Neuronal stem cell (in vitro differentiated cells): Measurements from ENCODE around the gene ARHGAP12.

Source experiments
- DNase-seq: peaks from one replicate; pipeline ENCODE4 v3.0.0-alpha.2; 2013; ENCODE audit warnings: low spot score
- H2AFZ ChIP-seq: one replicate; pipeline ENCODE4 v1.6.1; 2013; ENCODE audit warnings: mild to moderate bottlenecking, low read length, inconsistent platforms
- H2AK5ac ChIP-seq: 2 replicates; pipeline ENCODE4 v1.6.1; 2013; ENCODE audit warnings: low read depth, mild to moderate bottlenecking, inconsistent platforms, low read length, moderate library complexity, mixed read lengths
- H2BK120ac ChIP-seq: 2 replicates; pipeline ENCODE4 v1.6.1; 2013; ENCODE audit warnings: low read depth, mild to moderate bottlenecking, inconsistent platforms, low read length, moderate library complexity, mixed read lengths
- H2BK12ac ChIP-seq: one replicate; pipeline ENCODE4 v1.6.1; 2013; ENCODE audit warnings: low read length, inconsistent platforms
- H2BK15ac ChIP-seq: 2 replicates; pipeline ENCODE4 v1.6.1; 2013; ENCODE audit warnings: mild to moderate bottlenecking, low read length, inconsistent platforms, mixed read lengths
- H2BK5ac ChIP-seq: one replicate; pipeline ENCODE4 v1.6.1; 2013; ENCODE audit warnings: inconsistent platforms, mild to moderate bottlenecking, low read length, moderate library complexity
- H3K14ac ChIP-seq: one replicate; pipeline ENCODE4 v1.6.1; 2013; ENCODE audit warnings: low read length, inconsistent platforms
- H3K18ac ChIP-seq: 2 replicates; pipeline ENCODE4 v1.6.1; 2013; ENCODE audit warnings: low read length, inconsistent platforms
- H3K23ac ChIP-seq: 2 replicates; pipeline ENCODE4 v1.6.1; 2013; ENCODE audit warnings: low read depth, mild to moderate bottlenecking, mixed read lengths, low read length, inconsistent platforms; ENCODE audit not compliant: poor library complexity
- H3K27ac ChIP-seq: replicated peaks from 3 replicates; pipeline ENCODE4 v1.5.1; 2013; ENCODE audit warnings: low read length, inconsistent platforms
- H3K27me3 ChIP-seq, 3 experiments: 2 replicates each; pipeline ENCODE4 v1.6.1; 2013; ENCODE audit warnings: low read length in 3 of 3, mild to moderate bottlenecking in 2 of 3, inconsistent platforms in 1 of 3, low read depth in 1 of 3, mixed read lengths in 1 of 3, moderate library complexity in 1 of 3; ENCODE audit not compliant: control insufficient read depth in 3 of 3, insufficient read depth in 3 of 3
- H3K36me3 ChIP-seq, 2 donors: replicated peaks in 1 of 2; 2 replicates each; pipeline ENCODE4 v1.6.1; 2013; ENCODE audit warnings: low read length in 2 of 2; ENCODE audit not compliant: control insufficient read depth in 2 of 2, insufficient read depth in 2 of 2
- H3K4ac ChIP-seq: 2 replicates; pipeline ENCODE4 v1.6.1; 2013; ENCODE audit warnings: inconsistent platforms, mild to moderate bottlenecking, low read length, moderate library complexity
- H3K4me1 ChIP-seq, 2 donors: 1 replicate in 1 of 2; 2 replicates in 1 of 2; pipeline ENCODE4 v1.6.1; 2013; ENCODE audit warnings: low read length in 2 of 2, low read depth in 1 of 2; ENCODE audit not compliant: control insufficient read depth in 2 of 2, insufficient read depth in 1 of 2
- H3K4me2 ChIP-seq: one replicate; pipeline ENCODE4 v1.6.1; 2013; ENCODE audit warnings: mild to moderate bottlenecking, low read length, inconsistent platforms; ENCODE audit not compliant: insufficient read depth, poor library complexity, severe bottlenecking
- H3K4me3 ChIP-seq, 2 donors: 2 replicates each; pipeline ENCODE4 v1.5.1; 2013; ENCODE audit warnings: low read length in 2 of 2, mild to moderate bottlenecking in 2 of 2, inconsistent platforms in 1 of 2, moderate library complexity in 1 of 2
- H3K79me1 ChIP-seq: one replicate; pipeline ENCODE4 v1.6.1; 2013; ENCODE audit warnings: low read depth, mild to moderate bottlenecking, inconsistent platforms, low read length, moderate library complexity
- H3K9ac ChIP-seq: one replicate; pipeline ENCODE4 v1.6.1; 2013; ENCODE audit warnings: mild to moderate bottlenecking, low read depth, low read length, inconsistent platforms; ENCODE audit not compliant: poor library complexity
- H3K9me3 ChIP-seq, 2 donors: replicated peaks in 1 of 2; 2 replicates each; pipeline versions ENCODE3 to v1.6.1; 2013; ENCODE audit warnings: low read length in 2 of 2, mild to moderate bottlenecking in 2 of 2, inconsistent platforms in 1 of 2, low read depth in 1 of 2, mixed read lengths in 1 of 2, moderate library complexity in 1 of 2; ENCODE audit not compliant: control insufficient read depth in 2 of 2, insufficient read depth in 1 of 2
- H4K8ac ChIP-seq: one replicate; pipeline ENCODE4 v1.6.1; 2013; ENCODE audit warnings: low read depth, mild to moderate bottlenecking, inconsistent platforms, low read length, moderate library complexity
- H4K91ac ChIP-seq: one replicate; pipeline ENCODE4 v1.6.1; 2013; ENCODE audit warnings: low read length, low read depth, mild to moderate bottlenecking, inconsistent platforms; ENCODE audit not compliant: poor library complexity
- WGBS, 2 donors: extraction: QIAGEN DNeasy Blood & Tissue Kit; methylation state at CpG; one replicate each; pipeline ENCODE4 v1.1.7; 2013; ENCODE audit warnings: missing lambda C conversion rate in 2 of 2, mixed read lengths in 1 of 2; ENCODE audit not compliant: insufficient read length in 2 of 2, insufficient replicate concordance in 1 of 2; ENCODE audit errors: extremely low coverage in 2 of 2; 5-methylcytosine and 5-hydroxymethylcytosine counted together

Gene ARHGAP12

GRCh38 chr10:31873724-31874123, 54.9 kb downstream of the ARHGAP12 start:
- Histone ChIP-seq H2AK5ac (no peak overlapping the region), H3K4me2 (no peak overlapping the region), H2BK120ac (no peak overlapping the region), H3K4me3 (no peak overlapping the region), H3K4me1 (no peaks in the 10 kb centered on the region), H4K8ac (no peak overlapping the region), H2BK15ac (no peak overlapping the region), H3K27me3 (no peaks in the 10 kb centered on the region), H3K27ac (no peak overlapping the region), H4K91ac (no peak overlapping the region), H3K9me3 (no peaks in the 10 kb centered on the region), H2BK5ac (no peak overlapping the region), H3K4ac (no peak overlapping the region), H2BK12ac (no peak overlapping the region), H3K36me3 (no peaks in the 10 kb centered on the region), H3K79me1 (no peaks in the 10 kb centered on the region), H3K9ac (no peak overlapping the region), H3K23ac (no peak overlapping the region), H2AFZ (no peak overlapping the region), H3K18ac (no peak overlapping the region), H3K14ac (no peak overlapping the region)
- no CpG with 5 or more reads among the region's 1 CpG for WGBS, 2 donors
- no peak for DNase-seq

GRCh38 chr10:31871266-31872065, 57.2 kb downstream of the ARHGAP12 start:
- Histone ChIP-seq H4K8ac (no peak overlapping the region), H2BK12ac (no peak overlapping the region), H3K9me3 (no peaks in the 10 kb centered on the region), H3K4ac (no peak overlapping the region), H3K27ac (no peak overlapping the region), H3K9ac (no peak overlapping the region), H3K36me3 (no peaks in the 10 kb centered on the region), H3K4me2 (no peak overlapping the region), H3K23ac (no peak overlapping the region), H3K14ac (no peak overlapping the region), H3K27me3 (no peaks in the 10 kb centered on the region), H3K4me1 (no peaks in the 10 kb centered on the region), H2AFZ (no peak overlapping the region), H2AK5ac (no peak overlapping the region), H4K91ac (no peak overlapping the region), H2BK5ac (no peak overlapping the region), H2BK15ac (no peak overlapping the region), H3K79me1 (no peaks in the 10 kb centered on the region), H3K4me3 (no peak overlapping the region), H2BK120ac (no peak overlapping the region), H3K18ac (no peak overlapping the region)
- WGBS, 2 donors: no CpG with 5 or more reads among the region's 7 CpGs
- no peak for DNase-seq

GRCh38 chr10:31867646-31868045, 61.0 kb downstream of the ARHGAP12 start:
- H3K9me3 ChIP-seq: no peaks in the 10 kb centered on the region
- no peak overlapping the region for H3K27ac ChIP-seq
- no peak for DNase-seq
- no peak overlapping the region for H2BK120ac ChIP-seq
- peaks cover 0 to 13% of the 10 kb centered on the region in 2 donors for H3K4me1 ChIP-seq
- H3K36me3 ChIP-seq: no peaks in the 10 kb centered on the region
- no peak overlapping the region for H3K4ac ChIP-seq
- no peak overlapping the region for H4K8ac ChIP-seq
- no peak overlapping the region for H3K14ac ChIP-seq
- no peak overlapping the region for H2BK15ac ChIP-seq
- no peak overlapping the region for H2BK12ac ChIP-seq
- H3K23ac ChIP-seq: no peak overlapping the region
- H3K9ac ChIP-seq: no peak overlapping the region
- no peaks in the 10 kb centered on the region for H3K27me3 ChIP-seq
- no peak overlapping the region for H3K4me3 ChIP-seq
- H2AFZ ChIP-seq: no peak overlapping the region
- no peak overlapping the region for H2AK5ac ChIP-seq
- no peak overlapping the region for H3K4me2 ChIP-seq
- H3K18ac ChIP-seq: no peak overlapping the region
- H4K91ac ChIP-seq: no peak overlapping the region
- no CpG with 5 or more reads among the region's 3 CpGs for WGBS, 2 donors
- no peaks in the 10 kb centered on the region for H3K79me1 ChIP-seq
- no peak overlapping the region for H2BK5ac ChIP-seq

- no peaks in the 10 kb centered on the region for H3K79me1 ChIP-seq
- no peak overlapping the region for H3K9ac ChIP-seq
- H3K9me3 ChIP-seq: no peaks in the 10 kb centered on the region
- H2BK12ac ChIP-seq: no peak overlapping the region
- no peak overlapping the region for H3K4me3 ChIP-seq
- H2BK5ac ChIP-seq: no peak overlapping the region
- H4K8ac ChIP-seq: no peak overlapping the region
- no peak overlapping the region for H3K27ac ChIP-seq
- no CpG with 5 or more reads among the region's 4 CpGs for WGBS, 2 donors
- no peak overlapping the region for H4K91ac ChIP-seq
- no peak overlapping the region for H3K4ac ChIP-seq
- peaks cover 0 to 3% of the 10 kb centered on the region in 2 donors for H3K36me3 ChIP-seq
- DNase-seq: no peak
- no peak overlapping the region for H3K4me2 ChIP-seq
- H2BK120ac ChIP-seq: no peak overlapping the region
- no peak overlapping the region for H2AK5ac ChIP-seq
- no peak overlapping the region for H2AFZ ChIP-seq
- no peaks in the 10 kb centered on the region for H3K27me3 ChIP-seq
- H3K4me1 ChIP-seq: peaks cover 0 to 16% of the 10 kb centered on the region in 2 donors
- no peak overlapping the region for H3K23ac ChIP-seq
- no peak overlapping the region for H3K18ac ChIP-seq
- H3K14ac ChIP-seq: no peak overlapping the region
- no peak overlapping the region for H2BK15ac ChIP-seq
Observed at GRCh38 chr10:31866118-31866670, 62.4 kb downstream of the ARHGAP12 start.
